Body of pancreas (tissue), 4 donors: ENCODE measurements around the gene SLC18B1. TPM values are rescaled to one million over a fixed set of nuclear protein-coding genes. Genes with fewer than 3 reads are reported as not detected.

Experiments
- ATAC-seq: fragments of 150-250 bp; one replicate; pipeline ENCODE4 v1.9.1; 2016
- DNase-seq, 4 donors: peaks; one replicate each; pipeline ENCODE4 v3.0.0-alpha.2; 2019
- H3K27ac ChIP-seq, 4 donors: fragments of 200-600 bp; sonication (generic); 1 replicate in 3 of 4; 2 replicates in 1 of 4; pipeline versions ENCODE4 v1.5.1 to v1.6.1; 2016 to 2019; ENCODE audit warnings: mild to moderate bottlenecking in 1 of 4, mixed read lengths in 1 of 4, moderate library complexity in 1 of 4
- H3K27me3 ChIP-seq, 2 donors: fragments of 200-600 bp; sonication (generic); one replicate each; pipeline ENCODE4 v1.6.0; 2016; ENCODE audit warnings: mild to moderate bottlenecking in 1 of 2
- H3K36me3 ChIP-seq, 2 donors: fragments of 200-600 bp; sonication (generic); replicated peaks in 1 of 2; 2 replicates each; pipeline ENCODE4 v1.5.1; 2016; ENCODE audit warnings: low read depth in 2 of 2; ENCODE audit not compliant: insufficient read depth in 1 of 2
- H3K4me1 ChIP-seq: fragments of 200-600 bp; sonication (generic); one replicate; pipeline ENCODE4 v1.6.0; 2016
- H3K4me3 ChIP-seq, 2 donors: fragments of 200-600 bp; sonication (generic); 1 replicate in 1 of 2; 2 replicates in 1 of 2; pipeline ENCODE4 v1.5.1; 2016 to 2019
- H3K9me3 ChIP-seq, 3 donors: fragments of 200-600 bp; sonication (generic); 1 replicate in 2 of 3; 2 replicates in 1 of 3; pipeline ENCODE4 v1.5.1; 2016
- POLR2A ChIP-seq, 3 donors: fragments of 450-650 bp; IDR thresholded peaks; one replicate each; pipeline ENCODE4 v1.6.1; 2016; ENCODE audit warnings: antibody characterized with exemption in 3 of 3, mild to moderate bottlenecking in 2 of 3
- WGBS, 2 donors: methylation state at CpG; one replicate each; pipeline ENCODE4 v1.1.5; 2017; 5-methylcytosine and 5-hydroxymethylcytosine counted together
- intact Hi-C: fragments of 100-400 bp; cut with DNase I; formaldehyde crosslinking; loops from one replicate; pipeline ENCODE4 v1.15.1; 2023
- total RNA-seq, 2 donors: library from RNA; depleted of rRNA; stranded (reverse); fragments of >200 nt; gene quantifications; one replicate each; pipeline ENCODE4 v1.1.0, GENCODE V29; 2016
- TF ChIP-seq, protein P1 (sequence below), 7 experiments: fragments of 450-650 bp in 4 of 7; fragments of 200-600 bp in 3 of 7; sonication (generic) in 3 of 7; IDR thresholded peaks; one replicate each; pipeline ENCODE4 v1.5.1; 2016 to 2019; ENCODE audit warnings: antibody characterized with exemption in 7 of 7

SLC18B1 gene
- total RNA-seq, 2 donors from 2014 or later: 7.3 to 9.9 TPM

DNA sequence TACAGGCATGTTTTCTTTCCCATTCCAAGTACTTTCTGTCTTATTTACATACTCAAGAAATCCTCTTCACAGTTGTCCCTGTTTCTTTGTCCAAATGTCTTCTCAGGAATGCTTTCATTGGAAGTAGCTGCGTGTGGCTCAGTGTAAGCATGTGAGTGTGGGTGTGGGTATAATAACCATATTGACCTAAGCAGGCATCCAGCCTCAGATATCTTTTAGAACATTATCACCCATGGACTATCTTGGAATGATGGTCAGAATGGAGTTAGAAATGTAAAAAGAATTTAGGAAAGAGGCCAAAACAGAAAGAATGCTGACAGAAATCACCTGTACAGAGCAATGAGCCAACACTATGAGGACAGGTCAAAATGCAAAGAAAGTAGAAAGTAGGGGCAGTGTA is 57.2 kb downstream of the SLC18B1 start:
- intact Hi-C loops: no loop called here
- Histone ChIP-seq H3K27me3 (no peaks in the 10 kb centered on the region), H3K27ac (no peak overlapping the region), H3K4me3 (no peak overlapping the region), H3K4me1 (peaks cover 10% of the 10 kb centered on the region), H3K9me3 (no peaks in the 10 kb centered on the region), H3K36me3 (no peaks in the 10 kb centered on the region)
- DNase-seq: no peak
- TF ChIP-seq, protein P1, sequence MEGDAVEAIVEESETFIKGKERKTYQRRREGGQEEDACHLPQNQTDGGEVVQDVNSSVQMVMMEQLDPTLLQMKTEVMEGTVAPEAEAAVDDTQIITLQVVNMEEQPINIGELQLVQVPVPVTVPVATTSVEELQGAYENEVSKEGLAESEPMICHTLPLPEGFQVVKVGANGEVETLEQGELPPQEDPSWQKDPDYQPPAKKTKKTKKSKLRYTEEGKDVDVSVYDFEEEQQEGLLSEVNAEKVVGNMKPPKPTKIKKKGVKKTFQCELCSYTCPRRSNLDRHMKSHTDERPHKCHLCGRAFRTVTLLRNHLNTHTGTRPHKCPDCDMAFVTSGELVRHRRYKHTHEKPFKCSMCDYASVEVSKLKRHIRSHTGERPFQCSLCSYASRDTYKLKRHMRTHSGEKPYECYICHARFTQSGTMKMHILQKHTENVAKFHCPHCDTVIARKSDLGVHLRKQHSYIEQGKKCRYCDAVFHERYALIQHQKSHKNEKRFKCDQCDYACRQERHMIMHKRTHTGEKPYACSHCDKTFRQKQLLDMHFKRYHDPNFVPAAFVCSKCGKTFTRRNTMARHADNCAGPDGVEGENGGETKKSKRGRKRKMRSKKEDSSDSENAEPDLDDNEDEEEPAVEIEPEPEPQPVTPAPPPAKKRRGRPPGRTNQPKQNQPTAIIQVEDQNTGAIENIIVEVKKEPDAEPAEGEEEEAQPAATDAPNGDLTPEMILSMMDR (IDR thresholded peaks at IDR 0.05): no peak
- no peak for TF ChIP-seq POLR2A (IDR thresholded peaks at IDR 0.05)
- no peak for ATAC-seq
- 58 to 68% methylated on average over 1 of the region's 1 CpG for WGBS, 2 donors

DNA sequence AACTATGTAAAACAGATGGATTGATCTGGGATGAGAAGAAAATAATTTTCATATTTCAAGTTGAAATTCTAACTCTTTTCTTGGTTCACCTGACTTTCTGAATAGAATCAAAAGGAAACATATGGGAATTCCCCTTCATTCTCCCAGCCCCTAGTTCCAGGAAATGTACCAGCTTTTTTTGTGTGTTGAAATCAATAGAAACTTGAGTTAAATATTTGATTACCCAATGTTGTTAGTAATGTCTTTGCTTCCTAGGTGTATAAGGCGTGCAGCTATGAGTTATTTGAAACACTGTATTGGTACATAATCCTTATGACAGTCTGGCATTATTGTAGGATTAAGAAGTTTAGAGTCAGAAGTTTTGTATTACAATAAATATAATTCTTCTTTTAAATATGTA is 62.2 kb downstream of the SLC18B1 start:
- peaks cover 31% of the 10 kb centered on the region for H3K4me1 ChIP-seq
- DNase-seq: no peak
- H3K4me3 ChIP-seq: no peak overlapping the region
- TF ChIP-seq POLR2A (IDR thresholded peaks at IDR 0.05): no peak
- TF ChIP-seq, protein P1 (IDR thresholded peaks at IDR 0.05): no peak
- WGBS, 2 donors: 10 to 19% methylated on average over 1 of the region's 1 CpG
- peak; percentile 84 for ATAC-seq
- intact Hi-C loops: no loop called here
- H3K9me3 ChIP-seq: no peaks in the 10 kb centered on the region
- H3K27ac ChIP-seq: peak overlapping the region in 1 of 4 donors; percentile 78
- no peaks in the 10 kb centered on the region for H3K36me3 ChIP-seq
- H3K27me3 ChIP-seq: no peaks in the 10 kb centered on the region

DNA sequence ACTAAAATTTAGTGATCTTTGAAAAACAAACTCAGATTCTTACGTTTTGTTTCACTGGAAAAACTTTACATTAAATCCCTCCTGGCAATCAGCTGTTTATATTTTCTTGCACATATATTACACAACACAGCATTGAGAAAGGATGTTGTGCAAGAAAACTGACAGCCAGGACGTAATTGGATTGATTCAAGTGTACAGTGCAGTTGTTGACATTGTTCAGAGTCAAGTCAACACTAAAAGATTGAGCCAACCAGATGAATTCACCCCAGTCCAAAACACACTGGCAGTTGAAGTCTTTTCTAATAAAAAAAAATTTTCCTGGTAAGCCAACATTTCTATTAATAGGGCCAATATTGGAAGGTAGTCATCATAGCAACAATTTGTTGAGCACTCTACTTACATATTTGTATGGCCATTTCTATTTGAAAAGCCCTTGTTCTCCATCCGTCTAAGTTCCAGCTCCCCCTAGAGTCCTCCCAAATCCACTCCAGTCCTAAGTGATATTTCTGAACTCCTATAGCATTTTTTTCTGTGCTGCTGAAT is 63.7 kb downstream of the SLC18B1 start:
- peak in 2 of 4 donors; percentile 27 to 64 for DNase-seq

DNA sequence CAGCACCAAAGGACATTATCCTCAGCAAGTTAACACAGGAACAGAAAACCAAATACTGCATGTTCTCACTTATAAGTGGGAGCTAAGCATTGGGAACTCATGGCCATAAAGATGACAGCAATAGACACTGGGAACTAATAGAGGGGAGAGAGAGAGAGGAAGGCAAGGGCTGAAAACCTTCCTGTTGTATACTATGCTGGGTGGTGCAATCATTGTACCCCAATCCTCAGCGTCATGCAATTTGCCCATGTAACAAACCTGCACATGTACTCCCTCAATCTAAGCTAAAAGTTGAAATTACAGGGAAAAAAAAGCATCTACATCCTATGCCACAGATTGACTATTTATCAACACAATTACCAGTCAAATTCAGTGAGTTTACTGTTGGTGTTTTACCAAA is 64.6 kb downstream of the SLC18B1 start:
- Histone ChIP-seq H3K4me3 (no peak overlapping the region), H3K27ac (peak overlapping the region in 1 of 4 donors; percentile 78), H3K9me3 (no peaks in the 10 kb centered on the region), H3K27me3 (no peaks in the 10 kb centered on the region), H3K36me3 (no peaks in the 10 kb centered on the region), H3K4me1 (peaks cover 31% of the 10 kb centered on the region)
- DNase-seq (no peak), ATAC-seq (no peak)
- no peak for TF ChIP-seq POLR2A (IDR thresholded peaks at IDR 0.05)
- TF ChIP-seq, protein P1 (IDR thresholded peaks at IDR 0.05): no peak
- intact Hi-C loops: no loop called here
- 79 to 100% methylated on average over 1 of the region's 1 CpG for WGBS, 2 donors

More for the DNA sequence above, 63.7 kb downstream of the SLC18B1 start:
- no peaks in the 10 kb centered on the region for H3K27me3 ChIP-seq
- no peaks in the 10 kb centered on the region for H3K9me3 ChIP-seq
- intact Hi-C loops: no loop called here
- WGBS, 2 donors: 19 to 28% methylated on average over 3 of the region's 3 CpGs
- H3K4me3 ChIP-seq: no peak overlapping the region
- H3K36me3 ChIP-seq: no peaks in the 10 kb centered on the region
- ATAC-seq: peak; percentile 89
- TF ChIP-seq, protein P1 (IDR thresholded peaks at IDR 0.05): peak in 4 of 7 experiments; percentile 10 to 27 (median 19)
- no peak for TF ChIP-seq POLR2A (IDR thresholded peaks at IDR 0.05)
- peaks cover 31% of the 10 kb centered on the region for H3K4me1 ChIP-seq
- H3K27ac ChIP-seq: peak overlapping the region in 2 of 4 donors; percentile 7 to 78

DNA sequence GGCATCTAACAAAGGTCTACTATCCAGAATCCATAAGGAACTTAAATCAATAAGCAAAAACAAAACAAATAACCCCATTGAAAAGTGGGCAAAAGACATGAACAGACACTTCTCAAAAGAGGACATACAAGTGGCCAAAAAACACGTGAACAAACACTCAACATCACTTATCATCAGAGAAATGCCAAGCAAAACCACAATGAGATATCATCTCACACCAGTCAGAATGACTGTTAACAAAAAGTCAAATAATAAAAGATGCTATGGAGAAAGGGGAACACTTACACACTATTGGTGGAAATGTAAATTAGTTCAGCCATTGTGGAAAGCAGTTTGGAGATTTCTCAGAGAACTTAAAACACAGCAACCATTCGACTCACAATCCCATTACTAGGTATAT is 65.2 kb downstream of the SLC18B1 start:
- DNase-seq (no peak), ATAC-seq (no peak)
- Histone ChIP-seq H3K36me3 (no peaks in the 10 kb centered on the region), H3K4me1 (peaks cover 31% of the 10 kb centered on the region), H3K4me3 (no peak overlapping the region), H3K9me3 (no peaks in the 10 kb centered on the region), H3K27me3 (no peaks in the 10 kb centered on the region), H3K27ac (no peak overlapping the region)
- intact Hi-C loops: no loop called here
- TF ChIP-seq POLR2A (IDR thresholded peaks at IDR 0.05): no peak
- TF ChIP-seq, protein P1 (IDR thresholded peaks at IDR 0.05): no peak
- WGBS, 2 donors: 76 to 85% methylated on average over 2 of the region's 2 CpGs
